ENCODE measurements around the gene SNX25.
"Not testable (repeated sequence)": the region's sequence is repeated elsewhere in the genome, so short reads cannot be mapped to it uniquely, and the experiment has no call there.

The SNX25 gene

GRCh38 chr4:185359767-185360446, 150.5 kb downstream of the SNX25 start:
- TF ChIP-seq CTCF (IDR thresholded peaks at IDR 0.05; ENCODE audit: control insufficient read depth, extremely low read depth, insufficient read depth): no peak
- DNase-seq (ENCODE audit: low read depth): no peak

DNA sequence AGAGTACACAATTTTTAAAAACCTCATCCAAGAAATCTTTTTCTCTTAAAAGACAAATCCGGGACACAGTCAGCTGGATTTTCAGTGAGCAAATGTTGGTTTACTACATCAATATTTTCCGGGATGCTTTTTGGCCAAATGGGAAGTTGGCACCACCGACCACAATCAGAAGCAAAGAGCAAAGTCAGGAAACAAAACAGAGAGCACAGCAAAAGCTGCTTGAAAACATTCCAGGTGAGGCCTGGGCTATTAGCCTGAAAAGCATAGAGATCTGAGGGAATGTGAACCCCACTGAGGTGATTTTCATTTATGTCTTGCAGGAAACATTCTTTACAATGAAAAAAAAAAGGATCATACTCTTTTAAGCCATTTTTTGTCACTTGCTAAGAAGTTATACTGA, 152.5 kb downstream of the SNX25 start:
- no peak overlapping the region for H3K4me3 ChIP-seq (ENCODE audit: low read depth, low read length)
- TF ChIP-seq CTCF (IDR thresholded peaks at IDR 0.05; ENCODE audit: control insufficient read depth, extremely low read depth, insufficient read depth): no peak
- no peak for DNase-seq (ENCODE audit: low read depth)

More at GRCh38 chr4:185359767-185360446, 150.5 kb downstream of the SNX25 start:
- H3K4me3 ChIP-seq (ENCODE audit: low read depth, low read length): no peak overlapping the region

DNA sequence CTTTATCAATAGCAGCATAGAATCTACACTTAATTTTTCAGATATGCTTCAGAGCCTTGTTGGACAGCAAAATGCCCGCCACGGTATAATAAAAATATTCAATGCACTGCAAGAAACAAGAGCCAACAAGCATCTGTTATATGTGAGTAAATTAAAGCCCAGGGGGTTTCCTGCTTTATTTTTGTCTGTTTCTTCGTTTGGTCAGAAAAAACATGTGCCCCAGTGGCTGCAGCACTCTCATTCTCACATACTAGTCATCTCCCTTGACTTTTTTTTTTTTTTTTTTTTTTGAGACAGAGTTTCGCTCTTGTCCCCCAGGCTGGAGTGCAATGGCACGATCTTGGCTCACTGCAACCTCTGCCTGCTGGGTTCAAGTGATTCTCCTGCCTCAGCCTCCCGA, 153.2 kb downstream of the SNX25 start:
- not testable (repeated sequence) for DNase-seq (ENCODE audit: low read depth); H3K4me3 ChIP-seq (ENCODE audit: low read depth, low read length)

- TF ChIP-seq CTCF (IDR thresholded peaks at IDR 0.05; ENCODE audit: control insufficient read depth, extremely low read depth, insufficient read depth): no peak
- H3K4me3 ChIP-seq (ENCODE audit: low read depth, low read length): no peak overlapping the region
- no peak for DNase-seq (ENCODE audit: low read depth)
Observed at GRCh38 chr4:185363251-185363650, 153.9 kb downstream of the SNX25 start.

DNA sequence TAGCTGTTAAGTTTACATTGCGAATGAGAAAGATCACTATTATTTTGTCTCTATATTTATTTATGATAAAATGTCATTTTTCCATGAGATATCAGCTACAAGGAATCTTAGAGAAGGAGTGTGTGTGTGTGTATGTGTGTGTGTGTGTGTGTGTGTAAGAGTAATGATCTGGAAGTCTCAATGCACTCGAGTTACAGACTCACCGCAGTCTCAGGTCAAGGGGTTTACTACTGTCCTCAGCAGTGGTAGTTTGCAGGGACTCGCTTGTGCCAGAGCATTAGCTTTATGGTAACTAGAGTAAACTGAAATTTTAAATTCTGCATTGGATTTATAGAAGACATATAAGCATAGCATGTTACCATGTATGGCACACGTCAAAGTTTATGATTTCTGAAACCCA, 155.5 kb downstream of the SNX25 start:
- TF ChIP-seq CTCF (IDR thresholded peaks at IDR 0.05; ENCODE audit: control insufficient read depth, extremely low read depth, insufficient read depth): no peak
- H3K4me3 ChIP-seq (ENCODE audit: low read depth, low read length): no peak overlapping the region
- no peak for DNase-seq (ENCODE audit: low read depth)

- H3K4me3 ChIP-seq (ENCODE audit: low read depth, low read length): no peak overlapping the region
- DNase-seq (ENCODE audit: low read depth): no peak
- TF ChIP-seq CTCF (IDR thresholded peaks at IDR 0.05; ENCODE audit: control insufficient read depth, extremely low read depth, insufficient read depth): no peak
Observed at GRCh38 chr4:185369731-185370130, 160.3 kb downstream of the SNX25 start.

GRCh38 chr4:185370268-185370949, 161.0 kb downstream of the SNX25 start:
- no peak for TF ChIP-seq CTCF (IDR thresholded peaks at IDR 0.05; ENCODE audit: control insufficient read depth, extremely low read depth, insufficient read depth)
- H3K4me3 ChIP-seq (ENCODE audit: low read depth, low read length): no peak overlapping the region
- DNase-seq (ENCODE audit: low read depth): no peak
